ENCODE results near the gene SCUBE2.
A peak's percentile ranks its signal among the peaks of the same experiment; 100 is the strongest.

The SCUBE2 gene

DNA sequence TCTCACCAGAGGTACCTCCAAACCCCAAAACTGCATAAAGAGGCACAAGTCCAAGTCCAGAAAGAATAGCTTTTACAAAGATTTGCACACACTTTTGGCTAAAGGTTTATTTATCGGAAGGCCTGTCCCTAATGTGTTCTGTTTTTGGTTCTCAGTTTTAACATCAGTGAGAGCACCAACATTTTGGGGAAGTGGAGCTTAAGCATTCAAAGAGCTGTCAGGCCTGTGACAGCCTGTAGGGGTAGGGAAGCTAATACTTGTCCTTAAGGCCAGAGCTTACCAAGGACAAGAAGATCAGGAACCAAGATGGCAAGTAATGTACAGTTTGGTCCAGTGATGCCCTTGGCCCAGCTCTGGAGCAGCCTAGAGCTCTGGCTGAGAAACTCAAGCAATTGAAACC, 38.9 kb upstream of the SCUBE2 start:
- TF ChIP-seq, protein P1, sequence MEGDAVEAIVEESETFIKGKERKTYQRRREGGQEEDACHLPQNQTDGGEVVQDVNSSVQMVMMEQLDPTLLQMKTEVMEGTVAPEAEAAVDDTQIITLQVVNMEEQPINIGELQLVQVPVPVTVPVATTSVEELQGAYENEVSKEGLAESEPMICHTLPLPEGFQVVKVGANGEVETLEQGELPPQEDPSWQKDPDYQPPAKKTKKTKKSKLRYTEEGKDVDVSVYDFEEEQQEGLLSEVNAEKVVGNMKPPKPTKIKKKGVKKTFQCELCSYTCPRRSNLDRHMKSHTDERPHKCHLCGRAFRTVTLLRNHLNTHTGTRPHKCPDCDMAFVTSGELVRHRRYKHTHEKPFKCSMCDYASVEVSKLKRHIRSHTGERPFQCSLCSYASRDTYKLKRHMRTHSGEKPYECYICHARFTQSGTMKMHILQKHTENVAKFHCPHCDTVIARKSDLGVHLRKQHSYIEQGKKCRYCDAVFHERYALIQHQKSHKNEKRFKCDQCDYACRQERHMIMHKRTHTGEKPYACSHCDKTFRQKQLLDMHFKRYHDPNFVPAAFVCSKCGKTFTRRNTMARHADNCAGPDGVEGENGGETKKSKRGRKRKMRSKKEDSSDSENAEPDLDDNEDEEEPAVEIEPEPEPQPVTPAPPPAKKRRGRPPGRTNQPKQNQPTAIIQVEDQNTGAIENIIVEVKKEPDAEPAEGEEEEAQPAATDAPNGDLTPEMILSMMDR (IDR thresholded peaks at IDR 0.05; ENCODE audit: low read depth, low read length) = no peak
- TF ChIP-seq, protein P2, sequence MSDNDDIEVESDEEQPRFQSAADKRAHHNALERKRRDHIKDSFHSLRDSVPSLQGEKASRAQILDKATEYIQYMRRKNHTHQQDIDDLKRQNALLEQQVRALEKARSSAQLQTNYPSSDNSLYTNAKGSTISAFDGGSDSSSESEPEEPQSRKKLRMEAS (IDR thresholded peaks at IDR 0.05; ENCODE audit: low read depth, low read length) = no peak
- TF ChIP-seq MYC (IDR thresholded peaks at IDR 0.05; ENCODE audit: low read depth, low read length) (no peak), POLR2A (IDR thresholded peaks at IDR 0.05; ENCODE audit: extremely low read depth, insufficient read length) (no peak)
- peak; percentile 41 for DNase-seq (ENCODE audit: low read depth)
- no peak overlapping the region for H3K4me3 ChIP-seq (ENCODE audit: low read depth, low read length)

DNA sequence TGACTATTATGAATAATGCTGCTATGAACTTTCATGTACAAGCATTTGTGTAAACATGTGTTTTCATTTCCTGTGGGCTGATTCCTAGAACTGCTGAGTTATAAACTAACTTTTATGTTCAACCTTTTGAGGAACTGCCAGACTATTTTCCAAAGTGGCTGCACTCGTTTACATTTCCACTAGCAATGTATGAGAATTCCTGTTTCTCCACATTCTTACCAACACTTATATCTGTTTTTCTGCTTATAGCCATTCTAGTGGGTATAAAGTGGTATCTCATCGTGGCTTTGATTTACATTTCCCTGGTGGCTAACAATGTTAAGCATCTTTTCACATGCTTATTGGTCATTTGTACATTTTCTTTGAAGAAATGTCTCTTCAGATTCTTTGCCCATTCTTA, 35.2 kb upstream of the SCUBE2 start:
- no peak for DNase-seq (ENCODE audit: low read depth)
- TF ChIP-seq, protein P2 (IDR thresholded peaks at IDR 0.05; ENCODE audit: low read depth, low read length) = no peak
- TF ChIP-seq POLR2A (IDR thresholded peaks at IDR 0.05; ENCODE audit: extremely low read depth, insufficient read length) (no peak), MYC (IDR thresholded peaks at IDR 0.05; ENCODE audit: low read depth, low read length) (no peak)
- TF ChIP-seq, protein P1 (IDR thresholded peaks at IDR 0.05; ENCODE audit: low read depth, low read length) = no peak
- no peak overlapping the region for H3K4me3 ChIP-seq (ENCODE audit: low read depth, low read length)

DNA sequence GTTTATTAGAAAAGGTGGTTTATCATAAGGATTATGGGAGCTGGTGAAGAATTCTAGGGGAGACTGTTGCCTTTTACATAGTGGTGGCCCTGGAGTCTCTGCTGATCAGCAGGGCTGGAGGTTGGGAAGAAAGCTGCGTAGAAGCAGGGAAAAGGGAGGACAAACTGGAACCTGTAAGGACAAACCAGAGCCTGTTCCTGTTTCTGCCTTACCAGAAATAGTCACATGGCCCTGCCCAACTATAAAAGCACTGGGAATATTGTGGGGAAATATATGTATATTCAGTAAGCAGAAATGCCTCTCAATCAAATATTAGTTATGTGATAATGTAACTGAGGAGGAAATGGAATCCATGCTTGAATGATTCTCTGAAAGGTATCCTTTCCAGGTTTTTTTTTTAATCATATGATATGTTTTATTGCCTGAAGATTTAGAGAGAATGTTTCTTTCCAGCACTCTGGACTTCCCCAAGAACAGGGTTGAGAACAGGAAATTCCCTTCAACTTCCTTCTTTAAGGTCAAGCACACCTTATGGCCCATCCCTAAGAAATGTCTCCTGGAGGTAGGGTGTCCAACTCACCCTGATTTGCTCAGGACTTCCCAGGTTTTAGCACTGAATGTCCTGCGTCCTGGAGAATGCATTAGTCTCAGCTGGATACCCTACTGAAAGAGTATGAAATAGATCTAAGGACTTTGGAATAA, 33.9 kb upstream of the SCUBE2 start:
- TF ChIP-seq, protein P1 (IDR thresholded peaks at IDR 0.05; ENCODE audit: low read depth, low read length) = no peak
- TF ChIP-seq, protein P2 (IDR thresholded peaks at IDR 0.05; ENCODE audit: low read depth, low read length) = no peak
- no peak for DNase-seq (ENCODE audit: low read depth)
- H3K4me3 ChIP-seq (ENCODE audit: low read depth, low read length) = no peak overlapping the region

DNA sequence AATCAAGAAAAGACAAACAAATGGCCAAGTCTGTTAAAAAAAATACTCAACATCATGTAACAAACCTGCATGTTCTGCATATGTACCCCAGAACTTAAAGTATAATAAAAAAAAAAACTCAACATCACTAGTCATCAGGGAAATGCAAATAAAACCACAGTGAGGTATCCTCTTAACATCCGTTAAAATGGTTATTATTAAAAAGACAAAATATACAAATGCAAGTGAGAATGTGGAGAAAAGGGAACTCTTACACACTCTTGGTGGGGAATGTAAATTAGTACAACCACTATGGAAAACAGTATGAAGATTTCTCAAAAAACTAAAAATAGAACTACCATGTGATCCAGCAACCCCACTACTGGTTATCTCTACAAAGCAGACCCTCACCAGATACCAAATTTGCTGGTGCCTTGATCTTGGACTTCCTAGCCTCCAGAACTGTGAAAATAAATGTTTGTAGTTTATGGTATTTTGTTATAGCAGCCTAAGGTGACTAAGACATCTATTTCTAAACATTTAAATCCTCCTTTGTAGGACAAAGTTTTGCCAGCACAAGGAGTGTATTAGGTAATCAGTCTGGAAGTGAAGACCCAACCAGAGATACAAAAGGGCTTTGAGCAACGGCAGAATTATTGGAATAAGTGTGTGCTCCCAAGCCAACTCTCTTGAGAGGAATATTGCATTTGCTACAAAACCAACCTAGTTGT, 32.4 kb upstream of the SCUBE2 start:
- DNase-seq (ENCODE audit: low read depth) = no peak
- H3K4me3 ChIP-seq (ENCODE audit: low read depth, low read length) = no peak overlapping the region
- TF ChIP-seq POLR2A (IDR thresholded peaks at IDR 0.05; ENCODE audit: extremely low read depth, insufficient read length) (no peak), MYC (IDR thresholded peaks at IDR 0.05; ENCODE audit: low read depth, low read length) (no peak)
- TF ChIP-seq, protein P2 (IDR thresholded peaks at IDR 0.05; ENCODE audit: low read depth, low read length) = no peak
- TF ChIP-seq, protein P1 (IDR thresholded peaks at IDR 0.05; ENCODE audit: low read depth, low read length) = no peak

DNA sequence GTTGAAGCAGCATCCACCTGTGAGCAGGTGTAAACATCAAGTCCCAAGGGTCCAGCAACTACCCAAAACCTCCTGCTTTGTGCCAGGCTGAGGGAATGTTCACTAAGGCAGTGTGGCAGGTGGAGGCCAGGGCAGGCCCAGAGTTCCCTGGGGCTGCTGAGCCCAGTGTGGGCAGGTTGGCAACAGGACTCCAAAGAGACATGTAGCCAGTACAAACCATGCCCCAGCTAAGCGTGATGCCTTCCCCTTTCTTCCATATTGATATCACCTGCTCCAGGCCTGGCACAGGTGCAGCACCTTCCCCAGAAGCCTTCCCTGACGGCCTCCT, 30.0 kb upstream of the SCUBE2 start:
- DNase-seq (ENCODE audit: low read depth) = no peak
- TF ChIP-seq MYC (IDR thresholded peaks at IDR 0.05; ENCODE audit: low read depth, low read length) = no peak
- TF ChIP-seq, protein P2 (IDR thresholded peaks at IDR 0.05; ENCODE audit: low read depth, low read length) = no peak
- no peak for TF ChIP-seq POLR2A (IDR thresholded peaks at IDR 0.05; ENCODE audit: extremely low read depth, insufficient read length)
- TF ChIP-seq, protein P1 (IDR thresholded peaks at IDR 0.05; ENCODE audit: low read depth, low read length) = no peak
- no peak overlapping the region for H3K4me3 ChIP-seq (ENCODE audit: low read depth, low read length)
